Measurements from ENCODE around the gene HP1BP3.
A peak's percentile ranks its signal among the peaks of the same experiment; 100 is the strongest.

The HP1BP3 gene

GRCh38 chr1:20735581-20736111, 51.5 kb downstream of the HP1BP3 start:
- no peak overlapping the region for H3K27ac Mint-ChIP-seq
- H3K4me1 Mint-ChIP-seq (ENCODE audit: low read depth) = peaks cover 22% of the 10 kb centered on the region
- H3K4me3 Mint-ChIP-seq = no peak overlapping the region
- H3K36me3 Mint-ChIP-seq (ENCODE audit: low read depth) = peaks cover 49% of the 10 kb centered on the region
- H3K9me3 Mint-ChIP-seq = no peaks in the 10 kb centered on the region
- DNase-seq = no peak
- peaks cover 13% of the 10 kb centered on the region for H3K27me3 Mint-ChIP-seq

GRCh38 chr1:20733360-20733975, 53.6 kb downstream of the HP1BP3 start:
- H3K4me3 Mint-ChIP-seq = peak overlapping the region; percentile 78
- peaks cover 28% of the 10 kb centered on the region for H3K36me3 Mint-ChIP-seq (ENCODE audit: low read depth)
- peaks cover 33% of the 10 kb centered on the region for H3K27me3 Mint-ChIP-seq
- H3K27ac Mint-ChIP-seq = peak overlapping the region; percentile 89
- no peak for DNase-seq
- peaks cover 25% of the 10 kb centered on the region for H3K4me1 Mint-ChIP-seq (ENCODE audit: low read depth)
- H3K9me3 Mint-ChIP-seq = no peaks in the 10 kb centered on the region

- Mint-ChIP-seq H3K36me3 (ENCODE audit: low read depth) (peaks cover 22% of the 10 kb centered on the region), H3K4me3 (peak within 1 kb of the TSS; percentile 78), H3K4me1 (ENCODE audit: low read depth) (peaks cover 25% of the 10 kb centered on the region), H3K27me3 (peaks cover 38% of the 10 kb centered on the region), H3K27ac (peak within 1 kb of the TSS; percentile 89), H3K9me3 (no peaks in the 10 kb centered on the region)
- peak; percentile 80 for DNase-seq
Measured at GRCh38 chr1:20732588-20733359, 54.3 kb downstream of the HP1BP3 start, which contains the start of gene SH2D5. TSS of gene SH2D5 (minus strand) at chr1:20732703. CDS start at chr1:20728044, 4,659 bp downstream.

GRCh38 chr1:20732071-20732587, 55.0 kb downstream of the HP1BP3 start:
- peaks cover 15% of the 10 kb centered on the region for H3K36me3 Mint-ChIP-seq (ENCODE audit: low read depth)
- peak overlapping the region; percentile 89 for H3K27ac Mint-ChIP-seq
- peaks cover 25% of the 10 kb centered on the region for H3K4me1 Mint-ChIP-seq (ENCODE audit: low read depth)
- no peaks in the 10 kb centered on the region for H3K9me3 Mint-ChIP-seq
- peaks cover 38% of the 10 kb centered on the region for H3K27me3 Mint-ChIP-seq
- peak; percentile 77 for DNase-seq
- peak overlapping the region; percentile 78 for H3K4me3 Mint-ChIP-seq

- Mint-ChIP-seq H3K27me3 (peaks cover 38% of the 10 kb centered on the region), H3K4me3 (peak overlapping the region; percentile 70), H3K27ac (peak overlapping the region; percentile 37), H3K4me1 (ENCODE audit: low read depth) (peaks cover 25% of the 10 kb centered on the region), H3K36me3 (ENCODE audit: low read depth) (peaks cover 9% of the 10 kb centered on the region), H3K9me3 (no peaks in the 10 kb centered on the region)
- DNase-seq = peak; percentile 55
Measured at GRCh38 chr1:20731057-20731991, 55.8 kb downstream of the HP1BP3 start.

GRCh38 chr1:20730690-20731056, 56.4 kb downstream of the HP1BP3 start:
- DNase-seq = peak; percentile 29
- Mint-ChIP-seq H3K4me1 (ENCODE audit: low read depth) (peaks cover 25% of the 10 kb centered on the region), H3K27me3 (peaks cover 38% of the 10 kb centered on the region), H3K36me3 (ENCODE audit: low read depth) (peaks cover 5% of the 10 kb centered on the region), H3K4me3 (peak overlapping the region; percentile 70), H3K9me3 (no peaks in the 10 kb centered on the region), H3K27ac (no peak overlapping the region)

GRCh38 chr1:20729990-20730689, 57.0 kb downstream of the HP1BP3 start:
- H3K27me3 Mint-ChIP-seq = peaks cover 38% of the 10 kb centered on the region

GRCh38 chr1:20729155-20729931, 57.8 kb downstream of the HP1BP3 start:
- Mint-ChIP-seq H3K4me1 (ENCODE audit: low read depth) (peaks cover 25% of the 10 kb centered on the region), H3K4me3 (no peak overlapping the region), H3K27ac (no peak overlapping the region), H3K36me3 (ENCODE audit: low read depth) (peaks cover 3% of the 10 kb centered on the region), H3K9me3 (no peaks in the 10 kb centered on the region), H3K27me3 (peaks cover 38% of the 10 kb centered on the region)
- peak; percentile 25 for DNase-seq

More at GRCh38 chr1:20729990-20730689, 57.0 kb downstream of the HP1BP3 start:
- no peak overlapping the region for H3K27ac Mint-ChIP-seq
- peaks cover 25% of the 10 kb centered on the region for H3K4me1 Mint-ChIP-seq (ENCODE audit: low read depth)
- H3K4me3 Mint-ChIP-seq = no peak overlapping the region
- peaks cover 3% of the 10 kb centered on the region for H3K36me3 Mint-ChIP-seq (ENCODE audit: low read depth)
- no peaks in the 10 kb centered on the region for H3K9me3 Mint-ChIP-seq
- DNase-seq = peak; percentile 27

GRCh38 chr1:20728371-20729154, 58.5 kb downstream of the HP1BP3 start:
- DNase-seq = peak; percentile 25
- H3K4me3 Mint-ChIP-seq = no peak overlapping the region
- H3K4me1 Mint-ChIP-seq (ENCODE audit: low read depth) = peaks cover 21% of the 10 kb centered on the region
- no peaks in the 10 kb centered on the region for H3K36me3 Mint-ChIP-seq (ENCODE audit: low read depth)
- H3K9me3 Mint-ChIP-seq = no peaks in the 10 kb centered on the region
- H3K27ac Mint-ChIP-seq = no peak overlapping the region
- H3K27me3 Mint-ChIP-seq = peaks cover 38% of the 10 kb centered on the region

GRCh38 chr1:20727746-20728316, 59.3 kb downstream of the HP1BP3 start:
- Mint-ChIP-seq H3K36me3 (ENCODE audit: low read depth) (no peaks in the 10 kb centered on the region), H3K9me3 (no peaks in the 10 kb centered on the region), H3K4me3 (no peak overlapping the region), H3K4me1 (ENCODE audit: low read depth) (peaks cover 13% of the 10 kb centered on the region), H3K27ac (no peak overlapping the region), H3K27me3 (peaks cover 38% of the 10 kb centered on the region)
- peak; percentile 27 for DNase-seq

GRCh38 chr1:20726932-20727745, 60.0 kb downstream of the HP1BP3 start:
- Mint-ChIP-seq H3K36me3 (ENCODE audit: low read depth) (no peaks in the 10 kb centered on the region), H3K27ac (no peak overlapping the region), H3K27me3 (peaks cover 34% of the 10 kb centered on the region), H3K4me3 (no peak overlapping the region), H3K4me1 (ENCODE audit: low read depth) (peaks cover 7% of the 10 kb centered on the region), H3K9me3 (no peaks in the 10 kb centered on the region)
- DNase-seq = peak; percentile 22

Data from activated T-cell treated with anti-CD3 and anti-CD28 coated beads, Interleukin-2, amount 50 U/mL, for 24 hours (primary cell).